ENCODE measurements around the gene CXCL16. TPM values are rescaled to one million over a fixed set of nuclear protein-coding genes. Genes with fewer than 3 reads are reported as not detected.
A peak's percentile ranks its signal among the peaks of the same experiment; 100 is the strongest.

The CXCL16 gene
- total RNA-seq, 4 donors from 2014 or later: 13.0 to 72.6 (median 27.0) TPM

- Histone ChIP-seq H3K4me1 (peaks cover 0 to 23% (median 5%) of the 10 kb centered on the region in 4 donors), H3K27me3 (no peaks in the 10 kb centered on the region), H3K9me3 (no peaks in the 10 kb centered on the region), H3K4me3 (no peak overlapping the region), H3K27ac (no peak overlapping the region), H3K36me3 (no peaks in the 10 kb centered on the region)
- WGBS, 2 donors (ENCODE audit: low coverage in 1 of 2): 83 to 91% methylated on average over 1 to 2 of the region's 2 CpGs
- no peak for TF ChIP-seq CTCF (IDR thresholded peaks at IDR 0.05)
- no peak for TF ChIP-seq POLR2A (IDR thresholded peaks at IDR 0.05)
- in situ Hi-C loops (cut with MboI; ENCODE audit: low pct_ligation_motif_present in 1 of 4, low pct_unique_long_range_greater_than_20kb in 1 of 4, low sequenced_read_pairs in 3 of 4) (no loop called here), intact Hi-C loops (cut with DNase I; ENCODE audit: low total_unique reads) (no loop called here)
- no peak for DNase-seq
These were observed 29.9 kb upstream of the CXCL16 start for GRCh38 chr17:4769628-4770027.

GRCh38 chr17:4768298-4768697, 28.6 kb upstream of the CXCL16 start:
- no peaks in the 10 kb centered on the region for H3K36me3 ChIP-seq
- intact Hi-C loops (cut with DNase I; ENCODE audit: low total_unique reads) (no loop called here), in situ Hi-C loops (cut with MboI; ENCODE audit: low pct_ligation_motif_present in 1 of 4, low pct_unique_long_range_greater_than_20kb in 1 of 4, low sequenced_read_pairs in 3 of 4) (no loop called here)
- no peak overlapping the region for H3K4me3 ChIP-seq
- no peaks in the 10 kb centered on the region for H3K9me3 ChIP-seq
- peak overlapping the region in 1 of 4 donors; percentile 23 for H3K27ac ChIP-seq
- no peak for DNase-seq
- H3K4me1 ChIP-seq: peaks cover 0 to 23% (median 5%) of the 10 kb centered on the region in 4 donors
- 78 to 95% methylated on average over 4 to 6 of the region's 6 CpGs for WGBS, 2 donors (ENCODE audit: low coverage in 1 of 2)
- H3K27me3 ChIP-seq: no peaks in the 10 kb centered on the region
- TF ChIP-seq POLR2AphosphoS5 (IDR thresholded peaks at IDR 0.05) (no peak), EP300 (IDR thresholded peaks at IDR 0.05; ENCODE audit: low read depth) (no peak), CTCF (IDR thresholded peaks at IDR 0.05) (no peak), POLR2A (IDR thresholded peaks at IDR 0.05) (no peak)

- TF ChIP-seq POLR2A (IDR thresholded peaks at IDR 0.05) (no peak), CTCF (IDR thresholded peaks at IDR 0.05) (no peak), EP300 (IDR thresholded peaks at IDR 0.05; ENCODE audit: low read depth) (no peak), POLR2AphosphoS5 (IDR thresholded peaks at IDR 0.05) (no peak)
- H3K36me3 ChIP-seq: no peaks in the 10 kb centered on the region
- no peak overlapping the region for H3K4me3 ChIP-seq
- no peak for DNase-seq
- WGBS, 2 donors (ENCODE audit: low coverage in 1 of 2): 88 to 95% methylated on average over 7 to 9 of the region's 9 CpGs
- H3K27me3 ChIP-seq: no peaks in the 10 kb centered on the region
- no peaks in the 10 kb centered on the region for H3K9me3 ChIP-seq
- intact Hi-C loops (cut with DNase I; ENCODE audit: low total_unique reads): no loop called here
- no peak overlapping the region for H3K27ac ChIP-seq
- in situ Hi-C loops (cut with MboI; ENCODE audit: low pct_ligation_motif_present in 1 of 4, low pct_unique_long_range_greater_than_20kb in 1 of 4, low sequenced_read_pairs in 3 of 4): no loop called here
- H3K4me1 ChIP-seq: peaks cover 0 to 11% (median 3%) of the 10 kb centered on the region in 4 donors
These were observed 27.0 kb upstream of the CXCL16 start for GRCh38 chr17:4766723-4767122.

- Histone ChIP-seq H3K27ac (peak overlapping the region; percentile 47 to 55 (median 49)), H3K27me3 (no peaks in the 10 kb centered on the region)
- WGBS, 2 donors (ENCODE audit: low coverage in 1 of 2): 66 to 75% methylated on average over 1 to 3 of the region's 3 CpGs
These were observed 26.5 kb upstream of the CXCL16 start for GRCh38 chr17:4766201-4766600.

GRCh38 chr17:4764595-4764994, 24.9 kb upstream of the CXCL16 start:
- Histone ChIP-seq H3K9me3 (no peaks in the 10 kb centered on the region), H3K36me3 (no peaks in the 10 kb centered on the region), H3K4me1 (no peaks in the 10 kb centered on the region), H3K27me3 (no peaks in the 10 kb centered on the region), H3K27ac (peak overlapping the region in 2 of 4 donors; percentile 10 to 50), H3K4me3 (no peak overlapping the region)
- TF ChIP-seq POLR2AphosphoS5 (IDR thresholded peaks at IDR 0.05): no peak
- no peak for TF ChIP-seq CTCF (IDR thresholded peaks at IDR 0.05)
- no peak for TF ChIP-seq POLR2A (IDR thresholded peaks at IDR 0.05)
- no peak for TF ChIP-seq EP300 (IDR thresholded peaks at IDR 0.05; ENCODE audit: low read depth)
- intact Hi-C loops (cut with DNase I; ENCODE audit: low total_unique reads): no loop called here
- 60 to 63% methylated on average over 3 of the region's 3 CpGs for WGBS, 2 donors (ENCODE audit: low coverage in 1 of 2)
- in situ Hi-C loops (cut with MboI; ENCODE audit: low pct_ligation_motif_present in 1 of 4, low pct_unique_long_range_greater_than_20kb in 1 of 4, low sequenced_read_pairs in 3 of 4): no loop called here
- no peak for DNase-seq

More at GRCh38 chr17:4766201-4766600, 26.5 kb upstream of the CXCL16 start:
- Histone ChIP-seq H3K4me3 (no peak overlapping the region), H3K4me1 (peaks cover 0 to 6% (median 1%) of the 10 kb centered on the region in 4 donors), H3K36me3 (no peaks in the 10 kb centered on the region), H3K9me3 (no peaks in the 10 kb centered on the region)
- in situ Hi-C loops (cut with MboI; ENCODE audit: low pct_ligation_motif_present in 1 of 4, low pct_unique_long_range_greater_than_20kb in 1 of 4, low sequenced_read_pairs in 3 of 4): no loop called here
- intact Hi-C loops (cut with DNase I; ENCODE audit: low total_unique reads): no loop called here
- no peak for DNase-seq
- TF ChIP-seq POLR2AphosphoS5 (IDR thresholded peaks at IDR 0.05): no peak
- no peak for TF ChIP-seq EP300 (IDR thresholded peaks at IDR 0.05; ENCODE audit: low read depth)
